RPMI8226 (cell line): ENCODE measurements around the gene PRDX2.
A peak's percentile ranks its signal among the peaks of the same experiment; 100 is the strongest.

Experiments
- DNase-seq: peaks from one replicate; pipeline ENCODE4 v3.0.0-alpha.2; 2015

PRDX2 gene

DNA sequence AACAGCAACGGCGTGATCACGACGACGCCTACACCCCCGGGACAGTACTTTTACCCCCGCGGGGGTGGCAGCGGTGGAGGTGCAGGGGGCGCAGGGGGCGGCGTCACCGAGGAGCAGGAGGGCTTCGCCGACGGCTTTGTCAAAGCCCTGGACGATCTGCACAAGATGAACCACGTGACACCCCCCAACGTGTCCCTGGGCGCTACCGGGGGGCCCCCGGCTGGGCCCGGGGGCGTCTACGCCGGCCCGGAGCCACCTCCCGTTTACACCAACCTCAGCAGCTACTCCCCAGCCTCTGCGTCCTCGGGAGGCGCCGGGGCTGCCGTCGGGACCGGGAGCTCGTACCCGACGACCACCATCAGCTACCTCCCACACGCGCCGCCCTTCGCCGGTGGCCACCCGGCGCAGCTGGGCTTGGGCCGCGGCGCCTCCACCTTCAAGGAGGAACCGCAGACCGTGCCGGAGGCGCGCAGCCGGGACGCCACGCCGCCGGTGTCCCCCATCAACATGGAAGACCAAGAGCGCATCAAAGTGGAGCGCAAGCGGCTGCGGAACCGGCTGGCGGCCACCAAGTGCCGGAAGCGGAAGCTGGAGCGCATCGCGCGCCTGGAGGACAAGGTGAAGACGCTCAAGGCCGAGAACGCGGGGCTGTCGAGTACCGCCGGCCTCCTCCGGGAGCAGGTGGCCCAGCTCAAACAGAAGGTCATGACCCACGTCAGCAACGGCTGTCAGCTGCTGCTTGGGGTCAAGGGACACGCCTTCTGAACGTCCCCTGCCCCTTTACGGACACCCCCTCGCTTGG is 9.3 kb downstream of the PRDX2 start:
- DNase-seq, result peak; percentile 93

DNA sequence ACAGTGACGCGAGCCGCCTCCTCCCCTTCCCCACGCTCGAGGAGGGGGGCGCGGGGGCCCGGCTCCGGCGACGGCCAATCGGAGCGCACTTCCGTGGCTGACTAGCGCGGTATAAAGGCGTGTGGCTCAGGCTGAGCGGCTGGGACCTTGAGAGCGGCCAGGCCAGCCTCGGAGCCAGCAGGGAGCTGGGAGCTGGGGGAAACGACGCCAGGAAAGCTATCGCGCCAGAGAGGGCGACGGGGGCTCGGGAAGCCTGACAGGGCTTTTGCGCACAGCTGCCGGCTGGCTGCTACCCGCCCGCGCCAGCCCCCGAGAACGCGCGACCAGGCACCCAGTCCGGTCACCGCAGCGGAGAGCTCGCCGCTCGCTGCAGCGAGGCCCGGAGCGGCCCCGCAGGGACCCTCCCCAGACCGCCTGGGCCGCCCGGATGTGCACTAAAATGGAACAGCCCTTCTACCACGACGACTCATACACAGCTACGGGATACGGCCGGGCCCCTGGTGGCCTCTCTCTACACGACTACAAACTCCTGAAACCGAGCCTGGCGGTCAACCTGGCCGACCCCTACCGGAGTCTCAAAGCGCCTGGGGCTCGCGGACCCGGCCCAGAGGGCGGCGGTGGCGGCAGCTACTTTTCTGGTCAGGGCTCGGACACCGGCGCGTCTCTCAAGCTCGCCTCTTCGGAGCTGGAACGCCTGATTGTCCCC is 10.1 kb downstream of the PRDX2 start, which contains the start of gene JUNB:
TSS of gene JUNB (plus strand) at position 142 of the 706 bp plus-strand sequence. CDS start at position 428, 286 bp downstream.
- DNase-seq, result peak; percentile 96

DNA sequence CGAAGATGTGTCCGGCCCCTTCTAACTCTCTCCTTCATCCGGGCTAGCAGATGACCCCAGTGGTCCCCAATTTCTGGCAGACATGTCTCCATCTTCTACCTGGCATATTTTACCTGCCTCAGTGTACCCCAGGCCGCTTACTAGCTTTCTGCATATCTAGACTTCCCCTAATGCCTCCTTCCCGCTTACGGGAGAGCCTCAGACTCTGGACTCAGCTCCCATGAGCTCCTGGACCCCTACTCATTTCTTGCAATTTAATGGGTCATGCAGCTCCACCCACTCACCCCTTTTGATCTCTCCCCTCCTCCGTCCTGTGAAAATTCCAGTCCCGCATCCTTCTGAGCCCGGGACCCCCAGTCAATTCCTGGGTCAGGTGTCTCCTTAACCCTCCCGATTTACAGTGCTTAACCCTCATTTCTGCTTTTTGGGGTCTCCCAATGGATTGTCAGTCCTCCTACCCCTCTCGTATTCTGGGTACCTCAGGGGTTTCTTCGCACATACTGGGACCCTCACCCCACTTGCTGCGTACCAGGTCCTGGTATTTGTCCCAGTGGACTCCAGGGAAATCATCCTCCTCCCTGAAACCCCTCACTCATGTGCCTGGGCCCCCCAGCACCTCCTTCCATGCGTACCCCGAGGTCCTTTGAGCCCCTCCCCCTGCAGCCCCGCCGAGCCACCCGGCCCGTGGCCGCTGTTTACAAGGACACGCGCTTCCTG is 10.8 kb downstream of the PRDX2 start:
- DNase-seq, result no peak

DNA sequence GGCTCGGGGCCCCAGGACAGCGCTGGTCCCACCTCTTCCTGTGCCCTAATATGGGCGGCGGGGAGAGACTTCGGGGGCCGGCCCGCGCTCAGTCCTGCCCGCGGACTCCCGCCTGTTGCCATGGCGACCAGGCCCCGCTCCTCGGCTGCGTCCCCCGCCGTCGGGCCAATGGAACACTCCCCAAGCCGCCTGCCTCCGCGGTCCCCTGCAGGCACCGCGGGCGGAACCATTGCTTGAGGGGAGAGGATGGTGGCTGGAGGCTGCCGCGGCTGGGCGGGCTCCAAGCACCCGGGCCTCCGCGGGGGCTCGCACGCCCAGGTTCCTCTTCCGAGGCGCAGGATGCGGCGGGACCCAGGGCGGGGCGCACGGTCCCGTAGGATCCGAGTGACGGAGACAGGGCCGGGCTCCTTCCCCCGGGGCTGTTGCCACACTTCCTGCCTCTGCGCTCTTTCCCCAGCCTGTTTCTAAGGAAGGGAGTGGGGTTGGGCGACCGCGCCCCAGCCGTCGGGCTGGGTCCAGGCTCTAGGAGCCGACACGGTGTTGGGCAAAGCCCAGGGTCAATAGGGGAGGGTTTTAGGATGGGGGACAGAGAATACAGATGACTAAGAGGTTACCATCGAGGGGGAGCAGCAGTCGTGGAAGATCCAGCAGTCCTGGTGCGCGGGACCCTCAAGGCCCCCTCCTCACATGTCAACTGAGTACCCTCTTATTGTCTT is 11.5 kb downstream of the PRDX2 start:
- peak; percentile 98 for DNase-seq

DNA sequence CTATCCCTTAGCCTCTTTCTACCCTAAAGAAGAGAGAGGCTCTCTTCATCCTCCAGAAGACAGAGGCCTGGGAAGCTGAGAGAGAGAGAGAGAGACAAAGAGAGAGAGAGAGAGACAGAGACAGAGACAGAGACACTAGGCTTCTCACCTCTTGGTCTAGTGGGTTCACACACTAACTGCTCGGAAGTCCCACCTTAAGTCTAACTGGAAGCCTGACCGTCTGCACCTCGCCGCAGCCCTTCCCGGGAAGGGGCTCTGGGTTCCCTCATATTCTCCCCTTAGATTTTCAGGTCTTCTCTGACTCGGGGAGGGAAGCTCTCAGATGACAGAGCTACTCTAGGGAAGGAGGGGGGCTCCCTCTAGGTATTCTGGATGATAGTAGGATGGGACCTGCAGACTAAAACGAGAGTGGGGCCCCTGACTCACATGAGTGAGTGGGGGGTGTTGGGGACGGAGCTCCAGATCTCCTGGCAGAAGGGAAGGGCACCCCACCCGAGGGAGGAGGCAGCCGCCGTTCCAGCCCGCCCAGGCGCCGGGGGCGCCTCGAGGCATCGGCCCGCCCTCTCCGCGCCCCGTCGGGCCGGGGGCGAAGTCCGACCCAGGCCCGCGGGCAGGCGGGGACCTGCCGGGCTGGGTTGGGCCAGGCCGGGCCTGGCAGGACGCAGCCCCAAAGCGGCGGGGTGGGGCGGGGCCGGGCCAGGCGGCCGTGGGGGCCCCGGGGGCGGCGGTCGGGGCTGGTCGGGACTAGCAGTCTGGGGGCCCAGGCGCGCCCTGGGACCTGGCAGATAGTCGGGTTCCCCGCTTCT is 12.3 kb downstream of the PRDX2 start:
- no peak for DNase-seq

DNA sequence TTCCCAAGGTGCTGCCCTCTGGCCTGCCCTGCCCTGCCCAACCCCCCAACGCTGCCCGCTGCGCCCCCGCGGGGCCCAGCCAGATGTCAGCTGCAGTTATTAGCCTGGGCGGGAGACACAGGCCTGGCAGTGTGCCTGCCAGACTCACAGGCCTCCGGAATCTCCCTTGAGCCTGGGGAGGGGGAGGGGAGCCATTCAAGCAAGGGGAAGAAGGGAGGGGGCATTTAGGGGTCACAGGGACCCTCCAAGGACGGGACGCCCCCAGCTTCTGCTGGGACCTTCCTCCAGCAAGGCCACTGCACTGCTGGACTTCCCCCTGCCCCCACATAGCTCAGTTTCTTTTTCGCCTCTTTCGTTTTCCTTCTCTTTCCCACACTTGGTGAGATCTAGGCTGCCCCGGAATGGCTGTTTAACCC is 12.9 kb downstream of the PRDX2 start:
- peak; percentile 92 for DNase-seq

DNA sequence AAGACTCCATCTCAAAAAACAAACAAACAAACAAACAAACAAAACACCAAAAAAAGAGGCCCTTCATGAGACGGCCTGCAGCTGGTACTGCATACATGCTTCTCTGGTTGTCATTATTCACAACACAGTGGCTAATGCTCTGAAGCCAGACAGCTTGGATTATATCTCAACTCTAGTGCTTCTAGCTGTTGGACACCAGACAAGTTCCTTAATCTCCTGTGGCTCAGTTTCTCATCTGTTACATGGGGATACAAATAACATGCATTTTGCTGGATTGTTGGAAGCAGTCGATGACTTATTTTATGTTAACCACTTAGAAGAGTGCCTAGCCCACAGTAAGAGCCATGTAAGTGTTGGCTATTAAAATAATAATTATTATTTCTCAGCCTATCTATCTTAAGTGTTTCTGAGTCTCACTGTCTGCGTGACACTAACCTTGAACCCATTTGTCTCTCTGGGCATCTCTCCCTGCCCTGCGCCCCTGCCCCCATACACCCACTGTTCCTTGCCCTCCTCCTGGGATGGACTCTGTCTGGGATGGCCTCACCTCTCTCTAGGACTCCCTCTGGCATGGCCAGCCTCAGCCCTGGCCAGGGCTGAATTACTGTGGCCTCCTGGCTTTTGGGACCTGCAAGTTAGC is 13.4 kb downstream of the PRDX2 start:
- DNase-seq, result no peak

DNA sequence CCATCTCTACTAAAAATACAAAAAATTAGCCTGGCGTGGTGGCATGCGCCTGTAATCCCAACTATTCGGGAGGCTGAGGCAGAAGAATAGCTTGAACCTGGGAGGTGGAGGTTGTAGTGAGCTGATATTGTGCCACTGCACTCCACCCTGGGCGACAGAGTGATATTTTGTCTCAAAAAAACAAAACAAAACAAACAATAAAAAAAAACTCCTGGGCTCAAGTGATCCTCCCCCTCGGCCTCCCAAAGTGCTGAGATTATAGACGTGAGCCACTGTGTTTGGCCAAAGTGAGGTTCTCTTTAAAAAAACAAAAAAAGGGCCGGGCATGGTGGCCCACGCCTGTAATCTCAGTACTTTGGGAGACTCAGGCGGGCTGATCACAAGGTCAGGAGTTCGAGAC is 14.1 kb downstream of the PRDX2 start:
- DNase-seq, result no peak

DNA sequence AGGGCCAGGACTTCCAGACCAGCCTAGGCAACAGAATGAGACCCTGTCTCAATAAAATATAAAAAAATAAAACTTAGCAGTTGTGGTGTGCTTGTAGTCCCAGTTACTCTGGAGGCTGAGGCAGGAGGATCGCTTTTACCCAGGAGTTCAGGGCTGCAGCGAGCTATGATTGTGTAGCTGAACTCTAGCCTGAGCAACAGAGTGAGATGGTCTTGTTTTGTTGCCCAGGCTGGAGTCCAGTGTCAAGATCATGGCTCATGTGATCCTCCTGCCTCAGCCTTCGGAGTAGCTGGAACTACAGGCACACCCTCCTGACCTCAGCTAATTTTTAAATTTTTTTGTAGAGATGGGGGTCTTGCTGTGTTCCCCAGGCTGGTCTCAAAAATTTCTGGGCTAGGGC is 14.6 kb downstream of the PRDX2 start:
- DNase-seq, result no peak

DNA sequence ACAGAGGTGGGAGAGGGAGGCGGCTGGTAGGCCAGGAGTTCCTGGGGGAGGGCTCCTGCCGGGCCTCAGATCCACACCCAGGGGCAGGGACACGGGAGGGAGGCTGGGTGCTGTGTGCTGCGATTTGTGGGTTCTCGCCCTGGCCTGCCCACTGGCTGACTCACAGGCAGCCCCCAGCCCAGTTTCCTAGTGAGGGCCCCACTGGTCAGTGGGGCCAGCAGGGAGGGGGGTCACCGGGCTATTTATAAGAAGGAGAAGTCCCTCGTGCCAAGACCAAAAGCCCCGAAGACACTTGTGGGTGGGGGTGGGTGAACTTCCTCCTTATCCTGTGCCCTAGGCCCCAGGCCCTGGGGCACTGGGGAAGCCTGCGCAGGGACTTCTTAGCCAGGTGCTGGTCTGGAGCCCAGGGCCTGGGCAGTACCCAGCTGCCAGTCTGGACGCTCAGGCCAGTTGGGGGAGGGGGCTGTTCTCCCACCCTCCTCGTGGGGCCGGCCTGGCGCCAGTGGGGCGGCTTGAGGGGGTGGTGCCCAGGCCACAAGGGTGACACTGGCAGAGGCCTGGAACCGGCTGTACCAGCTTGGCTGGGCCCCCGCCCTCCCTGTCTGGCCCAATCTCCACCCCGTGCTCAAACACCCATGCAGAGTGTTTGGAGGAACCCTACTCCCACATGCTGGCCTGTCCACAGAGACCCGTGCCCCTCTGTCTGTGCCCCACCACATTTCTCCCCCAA is 15.3 kb downstream of the PRDX2 start:
- DNase-seq, result peak; percentile 64

DNA sequence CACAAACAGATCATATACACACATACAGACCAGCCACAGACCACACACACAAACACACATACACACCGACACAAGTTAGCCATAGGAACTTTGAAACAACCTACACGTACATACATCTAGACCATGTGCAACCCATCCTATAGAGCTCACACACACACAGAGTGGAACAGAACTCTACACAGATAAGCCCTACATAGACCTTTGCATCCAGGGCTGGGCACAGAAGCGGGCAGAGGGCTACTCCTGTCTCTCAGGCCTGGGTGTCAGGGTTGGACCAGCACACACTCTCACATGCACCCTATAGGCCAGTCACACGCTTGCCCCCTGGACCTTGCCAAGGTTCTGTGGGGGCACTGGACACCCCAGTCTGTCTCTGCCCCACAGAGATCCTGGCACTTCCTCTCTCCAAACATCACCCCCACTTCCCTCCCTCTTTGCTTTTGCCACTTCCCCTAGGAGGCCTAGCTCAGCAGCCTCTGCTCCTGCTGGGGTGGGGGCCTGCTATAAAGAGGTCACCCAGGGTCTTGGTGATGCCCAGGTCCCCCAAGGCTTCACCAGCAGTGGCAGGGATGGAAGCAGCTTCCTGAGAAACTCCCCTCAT is 16.1 kb downstream of the PRDX2 start:
- no peak for DNase-seq

DNA sequence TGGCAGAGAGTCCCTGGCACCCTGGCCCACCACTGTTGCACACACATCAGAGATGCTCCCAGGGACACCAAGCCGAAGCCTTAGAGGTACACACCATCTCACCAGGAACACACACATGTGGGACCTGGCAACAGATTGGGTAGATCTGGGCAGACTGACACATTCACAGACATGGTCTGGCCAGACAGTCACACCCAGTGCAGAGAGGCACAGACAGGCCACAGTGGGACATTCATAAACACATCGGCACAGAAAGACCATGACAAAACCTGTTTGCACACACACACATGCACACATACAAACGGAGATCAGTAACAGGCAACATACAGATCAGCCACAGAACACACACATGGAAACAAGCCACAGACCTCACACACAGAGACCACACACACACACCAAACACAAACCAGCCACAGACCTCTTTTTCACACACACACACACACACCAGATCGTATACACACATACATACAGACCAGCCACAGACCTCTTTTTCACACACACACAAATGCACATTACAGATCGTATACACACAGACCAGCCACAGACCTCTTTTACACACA is 16.6 kb downstream of the PRDX2 start:
- no peak for DNase-seq

DNA sequence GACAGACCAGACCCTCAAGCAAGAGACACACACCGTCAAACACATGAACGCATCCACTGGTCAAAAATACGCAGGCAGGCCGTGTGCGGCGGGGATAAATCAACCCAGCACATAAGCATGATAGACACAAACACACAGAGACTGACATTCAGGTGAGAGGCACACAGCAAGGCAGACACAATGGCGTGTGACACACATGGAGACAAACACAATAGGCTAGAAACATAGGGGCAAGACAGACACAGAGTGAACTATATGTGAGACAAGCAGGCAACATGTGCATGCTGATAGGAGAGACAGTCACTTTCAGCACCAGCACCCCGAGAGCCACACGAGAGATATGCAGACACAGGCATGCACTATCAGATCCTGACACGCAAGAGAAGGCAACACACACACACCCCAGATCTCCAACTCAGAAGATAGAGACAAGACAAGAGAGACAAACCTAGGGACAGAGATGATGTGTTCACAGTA is 17.2 kb downstream of the PRDX2 start:
- no peak for DNase-seq

DNA sequence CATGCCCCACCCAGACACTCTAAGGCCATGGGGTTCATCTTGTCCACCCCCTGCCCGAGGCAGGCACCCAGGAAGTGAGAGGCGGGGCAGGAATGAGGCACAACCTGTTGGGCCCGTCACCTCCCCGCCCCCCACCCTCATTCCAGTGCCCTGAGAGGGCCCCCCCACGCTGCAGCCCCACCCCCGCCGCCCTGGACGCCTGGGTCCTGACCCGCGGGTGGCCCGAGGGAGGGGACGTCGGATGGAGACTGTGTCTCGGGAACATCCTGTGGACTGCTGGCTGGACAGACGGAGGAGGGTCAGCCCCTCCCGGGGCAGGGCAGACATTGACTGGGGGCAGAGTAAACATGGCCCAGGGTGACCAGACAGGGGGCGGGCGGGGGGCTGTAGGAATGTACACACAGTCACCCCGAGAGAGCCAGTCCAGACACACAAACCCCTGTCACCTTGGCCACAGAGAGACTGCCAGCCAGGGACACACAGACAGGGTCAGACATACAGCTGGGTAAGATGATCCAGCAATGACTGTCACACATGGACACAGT is 17.7 kb downstream of the PRDX2 start:
- no peak for DNase-seq

DNA sequence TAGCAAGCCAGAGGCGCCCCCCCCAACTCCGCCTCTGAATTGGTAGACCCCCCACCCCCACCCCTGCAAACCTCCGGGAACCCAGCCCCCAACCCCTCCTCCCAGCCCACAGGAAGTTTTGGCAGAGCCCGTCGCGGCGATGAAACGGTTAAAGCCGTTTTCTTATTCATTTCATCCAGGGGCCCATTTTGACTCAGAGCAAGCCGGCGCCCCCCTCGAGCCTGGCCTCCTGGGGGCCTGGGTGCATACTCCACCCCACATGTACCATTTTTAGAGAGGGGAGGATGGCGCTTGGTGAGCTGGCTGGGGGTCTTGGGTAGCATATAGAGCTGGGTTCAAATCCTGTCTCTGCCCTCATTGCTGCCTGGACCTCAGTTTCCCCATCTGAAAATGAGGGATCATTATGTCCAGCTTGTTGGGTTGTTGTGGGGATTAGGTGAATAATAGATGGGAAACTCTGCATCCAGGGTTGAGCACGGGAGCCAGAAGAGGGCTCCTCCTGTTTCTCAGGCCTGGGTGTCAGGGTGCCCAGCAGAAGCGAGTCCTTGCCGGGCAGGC is 18.2 kb downstream of the PRDX2 start:
- DNase-seq, result no peak

DNA sequence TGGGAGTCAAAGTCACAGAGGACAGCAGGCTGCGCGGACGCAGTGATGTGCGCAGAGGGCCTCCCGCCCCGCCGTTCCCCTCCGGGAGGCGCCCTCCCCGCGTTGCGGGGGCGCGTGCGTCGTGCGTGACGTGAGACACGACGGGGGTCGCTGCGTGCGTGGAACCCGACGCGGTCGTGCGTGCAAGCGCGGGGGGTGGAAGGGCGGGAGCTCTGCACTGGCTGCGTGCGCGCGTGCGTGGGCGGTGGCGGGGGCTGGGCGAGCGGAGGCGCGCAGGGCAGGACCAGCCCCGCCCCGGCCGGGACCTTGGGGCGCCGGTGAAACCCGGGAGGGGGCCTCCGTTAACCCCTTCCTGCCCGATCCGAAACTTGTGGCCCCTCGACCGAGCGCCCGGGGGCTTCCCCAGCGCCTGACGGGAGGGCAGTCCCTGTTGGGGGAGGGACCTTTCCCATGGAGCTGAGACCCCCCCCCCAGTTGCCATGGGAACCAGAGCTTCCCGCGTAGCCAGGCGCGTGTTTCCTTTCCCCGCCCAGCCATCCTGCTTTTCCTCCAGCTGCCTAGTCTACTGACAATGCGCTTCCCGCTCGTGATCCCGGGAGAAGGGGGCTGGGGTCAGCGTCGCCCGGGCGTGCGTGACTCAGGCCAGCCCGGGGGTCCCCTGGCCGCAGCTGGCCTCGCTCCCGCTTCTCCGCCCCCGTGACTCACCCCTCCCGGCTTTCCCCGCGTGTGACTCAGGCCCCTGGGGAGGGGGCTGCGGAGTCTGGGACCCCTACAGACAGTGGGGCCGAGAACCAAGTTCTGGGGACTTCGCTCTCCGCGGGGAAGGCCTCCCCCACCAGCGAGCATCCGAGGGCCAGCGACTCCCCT is 18.9 kb downstream of the PRDX2 start:
- DNase-seq, result peak; percentile 72

DNA sequence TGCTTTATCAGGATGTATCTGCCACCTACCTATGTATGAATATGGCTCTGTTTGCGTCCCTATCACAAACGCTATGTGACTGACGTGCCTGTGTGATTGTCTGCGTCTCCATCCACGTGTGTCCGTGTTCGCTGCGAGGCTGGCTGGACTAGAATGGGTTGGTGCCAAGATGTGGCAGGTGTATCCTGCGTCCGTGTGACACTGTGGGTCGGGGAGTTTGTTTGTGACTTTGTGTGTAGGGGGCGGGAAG is 19.5 kb downstream of the PRDX2 start:
- DNase-seq, result no peak

DNA sequence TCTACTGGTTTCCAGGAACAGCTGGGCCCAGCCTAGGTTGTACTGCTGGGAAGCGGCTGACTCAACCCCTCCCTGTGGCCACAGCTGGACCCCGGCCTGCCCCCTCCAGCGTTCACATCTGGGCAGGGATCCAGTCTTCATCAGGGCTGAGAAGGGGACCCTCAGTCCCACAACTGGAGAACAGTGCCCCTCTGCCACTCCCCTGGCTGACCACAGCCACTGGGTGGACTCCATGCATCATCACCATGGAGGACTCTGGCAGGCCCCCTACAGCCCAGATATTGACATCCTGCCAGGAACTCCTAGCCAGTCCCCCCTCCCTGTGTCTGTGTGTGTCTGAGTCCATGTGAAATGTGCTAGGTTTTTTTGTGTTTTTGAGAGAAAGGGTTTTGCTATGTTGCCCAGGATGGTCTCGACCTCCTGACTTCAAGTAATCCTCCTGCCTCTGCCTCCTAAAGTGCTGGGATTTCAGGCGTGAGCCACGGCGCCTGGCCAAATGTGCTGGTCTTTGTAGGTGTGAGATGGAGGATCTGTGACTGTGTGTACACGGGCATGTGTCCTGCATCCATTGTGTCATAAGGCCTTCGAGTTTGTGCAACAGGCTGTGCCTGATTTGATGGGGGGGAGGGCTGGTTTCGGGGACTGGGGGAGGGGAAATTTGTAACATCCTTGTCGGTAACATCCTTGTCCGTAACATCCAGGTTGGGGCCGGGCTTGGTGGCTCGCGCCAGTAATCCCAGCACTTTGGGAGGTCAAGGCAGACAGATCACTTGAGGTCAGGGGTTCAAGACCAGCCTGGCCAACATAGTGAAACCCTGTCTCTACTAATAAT is 22.2 kb downstream of the PRDX2 start:
- DNase-seq, result peak; percentile 53
